ENCODE results near the gene MDFIC.
"Not testable (repeated sequence)": the region's sequence is repeated elsewhere in the genome, so short reads cannot be mapped to it uniquely, and the experiment has no call there.

Gene MDFIC

DNA sequence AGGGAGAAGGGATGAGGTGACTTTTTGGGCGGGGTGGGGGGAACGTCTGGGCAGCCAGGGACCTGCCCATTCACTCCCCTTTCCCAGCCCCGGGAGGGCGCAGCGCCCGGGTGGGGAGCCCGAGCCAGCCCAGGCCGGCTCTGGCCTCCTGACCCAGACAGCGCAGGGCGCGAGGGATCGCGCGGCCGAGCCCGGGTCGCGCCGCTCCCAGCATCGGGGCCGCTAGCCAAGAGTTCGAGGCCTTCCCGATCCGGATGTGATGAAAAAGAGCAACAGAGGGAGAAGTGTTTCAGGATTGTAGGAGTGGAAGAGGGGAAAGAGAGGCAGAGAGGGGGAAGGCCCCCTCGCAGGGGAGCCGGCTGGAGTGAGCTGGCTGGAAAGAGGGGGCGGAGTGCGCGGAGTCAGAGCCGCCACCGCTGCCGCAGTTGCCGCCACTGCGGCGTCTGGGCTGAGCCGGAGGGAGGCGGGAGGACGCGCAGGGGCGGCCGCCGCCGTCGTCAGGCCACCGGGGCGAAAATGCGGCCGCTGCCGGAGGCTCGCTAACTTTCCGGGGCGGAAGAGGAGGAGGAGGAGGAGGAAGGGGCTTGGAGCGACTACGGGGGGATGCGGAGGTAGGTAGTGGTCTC is at the start of gene MDFIC:
MDFIC (plus strand) TSS at position 69 of the 626 bp plus-strand sequence. CDS start 940 bp downstream, outside the sequence.
- peak within 1 kb of the TSS; percentile 70 for H3K4me3 ChIP-seq (ENCODE audit: low read length)
- H3K9ac ChIP-seq (ENCODE audit: low read depth, low read length) = peak within 1 kb of the TSS; percentile 79; the same call in 1 of the 2 replicates
- no peaks in the 10 kb centered on the region for H3K36me3 ChIP-seq (ENCODE audit: insufficient read depth, low read depth, low read length)
- peaks cover 13% of the 10 kb centered on the region; the same call in 1 of the 2 replicates for H3K4me1 ChIP-seq (ENCODE audit: insufficient read depth, low read length)
- H3K27me3 ChIP-seq (ENCODE audit: insufficient read depth, low read length) = peaks cover 24% of the 10 kb centered on the region
- H3K27ac ChIP-seq (ENCODE audit: low read length) = no peak within 1 kb of the TSS
- no peaks in the 10 kb centered on the region for H3K9me3 ChIP-seq (ENCODE audit: insufficient read depth, low read depth, low read length)

GRCh38 chr7:114874170-114874569 is 47.7 kb upstream of the MDFIC start:
- H3K27me3 ChIP-seq (ENCODE audit: insufficient read depth, low read length) = no peaks in the 10 kb centered on the region
- no peaks in the 10 kb centered on the region for H3K4me1 ChIP-seq (ENCODE audit: insufficient read depth, low read length)
- no peak overlapping the region for H3K4me3 ChIP-seq (ENCODE audit: low read length)
- no peak overlapping the region for H3K27ac ChIP-seq (ENCODE audit: low read length)
- H3K36me3 ChIP-seq (ENCODE audit: insufficient read depth, low read depth, low read length) = no peaks in the 10 kb centered on the region
- H3K9ac ChIP-seq (ENCODE audit: low read depth, low read length) = no peak overlapping the region
- 0 out of 2 replicates have a peak, but pooled peaks cover 5% of the 10 kb centered on the region for H3K9me3 ChIP-seq (ENCODE audit: insufficient read depth, low read depth, low read length)

DNA sequence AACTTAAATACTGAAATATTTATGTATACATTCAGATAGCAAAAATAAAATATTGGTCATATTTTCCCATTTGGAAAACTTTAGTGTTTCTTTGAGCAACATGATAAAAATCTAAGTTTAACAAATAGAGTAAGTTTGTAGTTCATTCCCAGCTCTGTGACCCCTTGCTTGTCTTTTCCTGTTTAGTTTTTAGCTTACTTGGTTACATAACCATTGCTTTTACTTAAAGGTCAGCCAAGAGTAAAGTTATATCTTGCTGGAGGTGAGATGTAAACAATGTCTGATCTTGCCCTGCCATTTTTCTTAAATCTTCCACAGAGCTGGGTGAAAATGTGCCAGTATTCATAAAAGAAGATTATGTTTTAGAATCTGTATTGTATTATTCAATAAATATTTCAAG is 46.7 kb upstream of the MDFIC start:
- 0 out of 2 replicates have a peak, but pooled peaks cover 5% of the 10 kb centered on the region for H3K9me3 ChIP-seq (ENCODE audit: insufficient read depth, low read depth, low read length)
- H3K4me1 ChIP-seq (ENCODE audit: insufficient read depth, low read length) = no peaks in the 10 kb centered on the region
- H3K27ac ChIP-seq (ENCODE audit: low read length) = no peak overlapping the region
- no peaks in the 10 kb centered on the region for H3K36me3 ChIP-seq (ENCODE audit: insufficient read depth, low read depth, low read length)
- no peak overlapping the region for H3K4me3 ChIP-seq (ENCODE audit: low read length)
- H3K9ac ChIP-seq (ENCODE audit: low read depth, low read length) = no peak overlapping the region
- no peaks in the 10 kb centered on the region for H3K27me3 ChIP-seq (ENCODE audit: insufficient read depth, low read length)

GRCh38 chr7:114879554-114879953 is 42.3 kb upstream of the MDFIC start:
- Histone ChIP-seq H3K9me3 (ENCODE audit: insufficient read depth, low read depth, low read length) (0 out of 2 replicates have a peak, but pooled peaks cover 5% of the 10 kb centered on the region), H3K27me3 (ENCODE audit: insufficient read depth, low read length) (no peaks in the 10 kb centered on the region), H3K36me3 (ENCODE audit: insufficient read depth, low read depth, low read length) (no peaks in the 10 kb centered on the region), H3K4me1 (ENCODE audit: insufficient read depth, low read length) (no peaks in the 10 kb centered on the region), H3K4me3 (ENCODE audit: low read length) (no peak overlapping the region), H3K9ac (ENCODE audit: low read depth, low read length) (no peak overlapping the region), H3K27ac (ENCODE audit: low read length) (no peak overlapping the region)

- no peaks in the 10 kb centered on the region for H3K36me3 ChIP-seq (ENCODE audit: insufficient read depth, low read depth, low read length)
- H3K4me1 ChIP-seq (ENCODE audit: insufficient read depth, low read length) = no peaks in the 10 kb centered on the region
- H3K4me3 ChIP-seq (ENCODE audit: low read length) = no peak overlapping the region
- no peak overlapping the region for H3K9ac ChIP-seq (ENCODE audit: low read depth, low read length)
- H3K27ac ChIP-seq (ENCODE audit: low read length) = no peak overlapping the region
- H3K27me3 ChIP-seq (ENCODE audit: insufficient read depth, low read length) = no peaks in the 10 kb centered on the region
- no peaks in the 10 kb centered on the region for H3K9me3 ChIP-seq (ENCODE audit: insufficient read depth, low read depth, low read length)
Measured at GRCh38 chr7:114885836-114886235, 36.1 kb upstream of the MDFIC start.

- Histone ChIP-seq H3K9me3 (ENCODE audit: insufficient read depth, low read depth, low read length) (no peaks in the 10 kb centered on the region), H3K4me1 (ENCODE audit: insufficient read depth, low read length) (no peaks in the 10 kb centered on the region), H3K9ac (ENCODE audit: low read depth, low read length) (no peak overlapping the region), H3K4me3 (ENCODE audit: low read length) (no peak overlapping the region), H3K27ac (ENCODE audit: low read length) (no peak overlapping the region), H3K27me3 (ENCODE audit: insufficient read depth, low read length) (no peaks in the 10 kb centered on the region), H3K36me3 (ENCODE audit: insufficient read depth, low read depth, low read length) (no peaks in the 10 kb centered on the region)
Measured at GRCh38 chr7:114886241-114886640, 35.7 kb upstream of the MDFIC start.

GRCh38 chr7:114889116-114889515 is 32.8 kb upstream of the MDFIC start:
- H3K27ac ChIP-seq (ENCODE audit: low read length); H3K36me3 ChIP-seq (ENCODE audit: insufficient read depth, low read depth, low read length); H3K4me3 ChIP-seq (ENCODE audit: low read length); H3K27me3 ChIP-seq (ENCODE audit: insufficient read depth, low read length); H3K9me3 ChIP-seq (ENCODE audit: insufficient read depth, low read depth, low read length); H3K4me1 ChIP-seq (ENCODE audit: insufficient read depth, low read length); H3K9ac ChIP-seq (ENCODE audit: low read depth, low read length): not testable (repeated sequence)

DNA sequence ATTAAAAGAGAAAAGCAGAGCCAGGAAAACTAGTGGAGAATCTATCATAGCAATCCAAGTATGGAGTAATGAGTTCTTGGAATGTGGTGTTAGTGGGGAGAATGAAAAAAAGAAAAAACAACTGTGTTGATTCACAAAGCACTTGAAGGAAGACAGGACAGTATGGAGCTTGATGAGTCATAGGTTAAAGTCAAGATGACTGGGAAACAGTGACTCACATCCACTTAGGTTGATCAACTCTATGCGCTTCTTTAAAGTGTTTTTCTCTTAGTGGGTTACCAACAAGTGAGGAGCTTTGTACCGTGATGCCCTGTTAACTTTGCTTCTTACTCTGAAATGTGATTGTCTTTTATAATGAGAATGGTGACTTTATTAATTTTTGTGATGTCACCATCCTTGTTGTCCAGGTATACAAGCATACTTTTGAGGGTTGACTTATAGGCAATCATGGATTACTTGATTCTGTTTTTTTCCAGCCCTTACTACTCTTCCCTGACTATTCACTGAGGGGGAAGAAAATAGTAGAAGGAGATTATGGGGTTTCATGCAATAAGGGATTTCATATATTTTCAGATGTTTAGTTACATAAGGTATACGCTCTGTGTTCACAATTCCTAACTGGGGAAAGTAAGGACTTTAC is 32.1 kb upstream of the MDFIC start:
- H3K9me3 ChIP-seq (ENCODE audit: insufficient read depth, low read depth, low read length) = no peaks in the 10 kb centered on the region
- H3K27me3 ChIP-seq (ENCODE audit: insufficient read depth, low read length) = no peaks in the 10 kb centered on the region
- H3K27ac ChIP-seq (ENCODE audit: low read length) = no peak overlapping the region
- no peak overlapping the region for H3K9ac ChIP-seq (ENCODE audit: low read depth, low read length)
- H3K4me3 ChIP-seq (ENCODE audit: low read length) = no peak overlapping the region
- H3K36me3 ChIP-seq (ENCODE audit: insufficient read depth, low read depth, low read length) = no peaks in the 10 kb centered on the region
- no peaks in the 10 kb centered on the region for H3K4me1 ChIP-seq (ENCODE audit: insufficient read depth, low read length)

- H3K9ac ChIP-seq (ENCODE audit: low read depth, low read length) = no peak overlapping the region
- no peaks in the 10 kb centered on the region for H3K9me3 ChIP-seq (ENCODE audit: insufficient read depth, low read depth, low read length)
- no peak overlapping the region for H3K4me3 ChIP-seq (ENCODE audit: low read length)
- no peaks in the 10 kb centered on the region for H3K36me3 ChIP-seq (ENCODE audit: insufficient read depth, low read depth, low read length)
- no peaks in the 10 kb centered on the region for H3K4me1 ChIP-seq (ENCODE audit: insufficient read depth, low read length)
- H3K27me3 ChIP-seq (ENCODE audit: insufficient read depth, low read length) = no peaks in the 10 kb centered on the region
- H3K27ac ChIP-seq (ENCODE audit: low read length) = no peak overlapping the region
Measured at GRCh38 chr7:114890561-114890960, 31.3 kb upstream of the MDFIC start.

- Histone ChIP-seq H3K36me3 (ENCODE audit: insufficient read depth, low read depth, low read length) (no peaks in the 10 kb centered on the region), H3K9ac (ENCODE audit: low read depth, low read length) (no peak overlapping the region), H3K27me3 (ENCODE audit: insufficient read depth, low read length) (no peaks in the 10 kb centered on the region), H3K9me3 (ENCODE audit: insufficient read depth, low read depth, low read length) (no peaks in the 10 kb centered on the region), H3K27ac (ENCODE audit: low read length) (no peak overlapping the region), H3K4me3 (ENCODE audit: low read length) (no peak overlapping the region), H3K4me1 (ENCODE audit: insufficient read depth, low read length) (no peaks in the 10 kb centered on the region)
Measured at GRCh38 chr7:114900127-114900526, 21.8 kb upstream of the MDFIC start.

DNA sequence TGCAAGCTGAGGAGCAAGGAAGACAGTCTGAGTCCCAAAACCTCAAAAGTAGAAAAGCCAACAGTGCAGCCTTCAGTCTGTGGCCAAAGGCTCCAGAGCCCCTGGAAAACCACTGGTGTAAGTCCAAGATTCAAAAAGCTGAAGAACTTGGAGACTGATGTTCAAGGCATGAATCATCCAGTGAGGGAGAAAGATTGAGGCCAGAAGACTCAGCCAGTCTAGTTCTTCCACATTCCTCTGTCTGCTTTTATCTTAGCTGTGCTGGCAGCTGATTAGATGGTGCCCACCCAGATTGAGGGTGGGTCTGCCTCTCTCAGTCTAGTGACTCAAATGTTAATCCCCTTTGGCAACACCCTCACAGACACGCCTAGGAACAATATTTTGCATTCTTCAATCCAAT is 20.1 kb upstream of the MDFIC start:
- no peaks in the 10 kb centered on the region for H3K9me3 ChIP-seq (ENCODE audit: insufficient read depth, low read depth, low read length)
- no peaks in the 10 kb centered on the region for H3K36me3 ChIP-seq (ENCODE audit: insufficient read depth, low read depth, low read length)
- H3K4me1 ChIP-seq (ENCODE audit: insufficient read depth, low read length) = no peaks in the 10 kb centered on the region
- no peak overlapping the region for H3K4me3 ChIP-seq (ENCODE audit: low read length)
- no peaks in the 10 kb centered on the region for H3K27me3 ChIP-seq (ENCODE audit: insufficient read depth, low read length)
- no peak overlapping the region for H3K9ac ChIP-seq (ENCODE audit: low read depth, low read length)
- H3K27ac ChIP-seq (ENCODE audit: low read length) = no peak overlapping the region

DNA sequence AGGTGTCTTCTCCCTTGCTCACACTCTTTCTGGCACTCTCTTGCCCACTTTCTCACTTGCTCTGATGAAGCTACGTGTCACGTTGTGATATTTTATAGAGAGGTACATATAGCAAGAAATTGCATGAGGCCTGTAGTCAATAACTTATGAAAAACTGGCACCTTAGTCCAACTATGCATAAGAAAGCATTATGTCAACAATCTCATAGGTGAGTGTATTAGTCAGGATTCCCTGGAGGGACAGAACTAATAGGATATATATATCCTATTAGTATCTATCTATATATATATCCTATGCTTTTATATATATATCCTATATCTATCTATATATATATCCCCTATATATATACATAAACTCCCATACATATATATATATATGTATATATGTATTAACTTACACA is 18.8 kb upstream of the MDFIC start:
- Histone ChIP-seq H3K9ac (ENCODE audit: low read depth, low read length) (no peak overlapping the region), H3K36me3 (ENCODE audit: insufficient read depth, low read depth, low read length) (no peaks in the 10 kb centered on the region), H3K4me1 (ENCODE audit: insufficient read depth, low read length) (no peaks in the 10 kb centered on the region), H3K9me3 (ENCODE audit: insufficient read depth, low read depth, low read length) (no peaks in the 10 kb centered on the region), H3K27me3 (ENCODE audit: insufficient read depth, low read length) (no peaks in the 10 kb centered on the region), H3K4me3 (ENCODE audit: low read length) (no peak overlapping the region), H3K27ac (ENCODE audit: low read length) (no peak overlapping the region)

Measured in iPS-20b (cell line).